Lung (tissue), 12 donors: Measurements from ENCODE around the gene GAS6. TPM values are rescaled to one million over a fixed set of nuclear protein-coding genes. Genes with fewer than 3 reads are reported as not detected.

ENCODE experiments used
- ATAC-seq: fragments of 200-7000 bp; cut with Tn5 transposase; one replicate; pipeline ENCODE4 v1.9.1; 2020; ENCODE audit warnings: moderate number of reproducible peaks; ENCODE audit not compliant: insufficient read depth, low FRiP score
- DNase-seq, 3 donors: peaks; one replicate each; pipeline ENCODE4 v3.0.0-alpha.2; 2013 to 2017
- H3K27ac ChIP-seq, 2 donors: one replicate each; pipeline ENCODE4 v1.5.1; 2013; ENCODE audit warnings: mild to moderate bottlenecking in 2 of 2, moderate library complexity in 2 of 2, control low read depth in 1 of 2, inconsistent platforms in 1 of 2, low read depth in 1 of 2, low read length in 1 of 2
- H3K27me3 ChIP-seq, 3 donors: one replicate each; pipeline ENCODE4 v1.5.1; 2013; ENCODE audit warnings: low read length in 2 of 3; ENCODE audit not compliant: control insufficient read depth in 3 of 3, insufficient read depth in 3 of 3
- H3K36me3 ChIP-seq, 4 donors: one replicate each; pipeline ENCODE4 v1.5.1; 2013; ENCODE audit warnings: low read length in 4 of 4, mild to moderate bottlenecking in 1 of 4, moderate library complexity in 1 of 4; ENCODE audit not compliant: control insufficient read depth in 4 of 4, insufficient read depth in 4 of 4
- H3K4me1 ChIP-seq, 5 donors: one replicate each; pipeline ENCODE4 v1.5.1; 2013; ENCODE audit warnings: low read length in 5 of 5, mild to moderate bottlenecking in 2 of 5, moderate library complexity in 1 of 5; ENCODE audit not compliant: control insufficient read depth in 5 of 5, insufficient read depth in 5 of 5
- H3K4me3 ChIP-seq: one replicate; pipeline ENCODE4 v1.5.1; 2013; ENCODE audit warnings: mild to moderate bottlenecking, control low read depth, moderate library complexity
- H3K9ac ChIP-seq, 2 donors: one replicate each; pipeline ENCODE4 v1.5.1; 2013; ENCODE audit warnings: low read length in 2 of 2, control low read depth in 1 of 2; ENCODE audit not compliant: insufficient read depth in 1 of 2
- H3K9me3 ChIP-seq, 4 donors: one replicate each; pipeline ENCODE4 v1.5.1; 2013; ENCODE audit warnings: low read length in 3 of 4, mild to moderate bottlenecking in 1 of 4, moderate library complexity in 1 of 4; ENCODE audit not compliant: control insufficient read depth in 4 of 4, insufficient read depth in 3 of 4
- WGBS, 2 donors: extraction: QIAGEN DNeasy Blood & Tissue Kit; methylation state at CpG; one replicate each; pipeline ENCODE4 v1.1.7; 2013; 5-methylcytosine and 5-hydroxymethylcytosine counted together
- polyA plus RNA-seq, 2 donors: library from polyadenylated mRNA; stranded (reverse); fragments of 200-250 nt; gene quantifications; one replicate each; pipeline ENCODE4 v1.2.1, GENCODE V29; 2013
- total RNA-seq, 2 donors: library from RNA; depleted of rRNA in 1 of 2; stranded (reverse); fragments of >200 nt in 1 of 2; gene quantifications; one replicate each; pipeline ENCODE4 v1.2.1, GENCODE V29; 2014 to 2021
- TF ChIP-seq, protein P1 (sequence below): IDR thresholded peaks from 2 replicates; pipeline ENCODE4 v1.5.1; 2012; ENCODE audit warnings: mild to moderate bottlenecking; ENCODE audit errors: control extremely low read depth, extremely low read depth
- donor health status: control.
- donor health status: control.
- donor health status: Bipolar disorder and iron deficiency.
- donor health status: healthy.
- donor health status: DM: yes; HTN: yes; CAD: no.

The GAS6 gene
- total and polyA plus RNA-seq, 4 donors = 61.8 to 107 (median 76.1) TPM

GRCh38 chr13:113782472-113782871, 81.4 kb downstream of the GAS6 start:
- peaks cover 0 to 2% (median 0%) of the 10 kb centered on the region in 4 donors for H3K36me3 ChIP-seq
- peak in 1 of 3 donors; percentile 1 for DNase-seq
- H3K27me3 ChIP-seq = peaks cover 0 to 2% (median 0%) of the 10 kb centered on the region in 3 donors
- no peak for ATAC-seq
- no peak overlapping the region for H3K9ac ChIP-seq
- no peak overlapping the region for H3K27ac ChIP-seq
- TF ChIP-seq, protein P1, sequence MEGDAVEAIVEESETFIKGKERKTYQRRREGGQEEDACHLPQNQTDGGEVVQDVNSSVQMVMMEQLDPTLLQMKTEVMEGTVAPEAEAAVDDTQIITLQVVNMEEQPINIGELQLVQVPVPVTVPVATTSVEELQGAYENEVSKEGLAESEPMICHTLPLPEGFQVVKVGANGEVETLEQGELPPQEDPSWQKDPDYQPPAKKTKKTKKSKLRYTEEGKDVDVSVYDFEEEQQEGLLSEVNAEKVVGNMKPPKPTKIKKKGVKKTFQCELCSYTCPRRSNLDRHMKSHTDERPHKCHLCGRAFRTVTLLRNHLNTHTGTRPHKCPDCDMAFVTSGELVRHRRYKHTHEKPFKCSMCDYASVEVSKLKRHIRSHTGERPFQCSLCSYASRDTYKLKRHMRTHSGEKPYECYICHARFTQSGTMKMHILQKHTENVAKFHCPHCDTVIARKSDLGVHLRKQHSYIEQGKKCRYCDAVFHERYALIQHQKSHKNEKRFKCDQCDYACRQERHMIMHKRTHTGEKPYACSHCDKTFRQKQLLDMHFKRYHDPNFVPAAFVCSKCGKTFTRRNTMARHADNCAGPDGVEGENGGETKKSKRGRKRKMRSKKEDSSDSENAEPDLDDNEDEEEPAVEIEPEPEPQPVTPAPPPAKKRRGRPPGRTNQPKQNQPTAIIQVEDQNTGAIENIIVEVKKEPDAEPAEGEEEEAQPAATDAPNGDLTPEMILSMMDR = no peak
- WGBS, 2 donors = 76 to 78% methylated on average over 14 of the region's 14 CpGs
- H3K4me3 ChIP-seq = no peak overlapping the region
- H3K4me1 ChIP-seq = peaks cover 0 to 3% (median 0%) of the 10 kb centered on the region in 5 donors
- H3K9me3 ChIP-seq = peaks cover 0 to 10% (median 1%) of the 10 kb centered on the region in 4 donors

DNA sequence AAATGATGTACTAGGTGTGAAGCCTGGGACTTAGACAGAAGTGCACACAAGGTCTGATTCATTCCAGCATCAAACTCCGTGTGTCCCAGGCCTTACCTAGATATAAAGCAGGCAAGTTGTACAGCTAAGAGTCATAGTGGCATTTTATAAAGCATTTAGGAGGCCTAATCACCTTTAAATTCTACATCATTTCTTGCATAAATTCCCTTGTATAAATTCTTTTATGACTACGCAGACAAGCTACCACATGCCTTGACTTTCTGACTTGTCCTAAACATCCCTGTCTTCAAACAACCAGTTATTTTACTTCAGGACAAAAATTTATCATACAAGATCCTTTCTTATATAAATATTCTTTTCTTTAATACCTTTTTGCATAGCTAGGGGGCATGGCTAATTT, 82.3 kb downstream of the GAS6 start:
- peaks cover 0 to 10% (median 1%) of the 10 kb centered on the region in 4 donors for H3K9me3 ChIP-seq
- WGBS, 2 donors = 90 to 91% methylated on average over 2 of the region's 2 CpGs
- no peak overlapping the region for H3K9ac ChIP-seq
- ATAC-seq (no peak), DNase-seq (no peak)
- peaks cover 0 to 3% (median 0%) of the 10 kb centered on the region in 5 donors for H3K4me1 ChIP-seq
- TF ChIP-seq, protein P1 = no peak
- no peak overlapping the region for H3K27ac ChIP-seq
- no peak overlapping the region for H3K4me3 ChIP-seq
- H3K36me3 ChIP-seq = peaks cover 0 to 2% (median 0%) of the 10 kb centered on the region in 4 donors
- peaks cover 0 to 2% (median 0%) of the 10 kb centered on the region in 3 donors for H3K27me3 ChIP-seq

DNA sequence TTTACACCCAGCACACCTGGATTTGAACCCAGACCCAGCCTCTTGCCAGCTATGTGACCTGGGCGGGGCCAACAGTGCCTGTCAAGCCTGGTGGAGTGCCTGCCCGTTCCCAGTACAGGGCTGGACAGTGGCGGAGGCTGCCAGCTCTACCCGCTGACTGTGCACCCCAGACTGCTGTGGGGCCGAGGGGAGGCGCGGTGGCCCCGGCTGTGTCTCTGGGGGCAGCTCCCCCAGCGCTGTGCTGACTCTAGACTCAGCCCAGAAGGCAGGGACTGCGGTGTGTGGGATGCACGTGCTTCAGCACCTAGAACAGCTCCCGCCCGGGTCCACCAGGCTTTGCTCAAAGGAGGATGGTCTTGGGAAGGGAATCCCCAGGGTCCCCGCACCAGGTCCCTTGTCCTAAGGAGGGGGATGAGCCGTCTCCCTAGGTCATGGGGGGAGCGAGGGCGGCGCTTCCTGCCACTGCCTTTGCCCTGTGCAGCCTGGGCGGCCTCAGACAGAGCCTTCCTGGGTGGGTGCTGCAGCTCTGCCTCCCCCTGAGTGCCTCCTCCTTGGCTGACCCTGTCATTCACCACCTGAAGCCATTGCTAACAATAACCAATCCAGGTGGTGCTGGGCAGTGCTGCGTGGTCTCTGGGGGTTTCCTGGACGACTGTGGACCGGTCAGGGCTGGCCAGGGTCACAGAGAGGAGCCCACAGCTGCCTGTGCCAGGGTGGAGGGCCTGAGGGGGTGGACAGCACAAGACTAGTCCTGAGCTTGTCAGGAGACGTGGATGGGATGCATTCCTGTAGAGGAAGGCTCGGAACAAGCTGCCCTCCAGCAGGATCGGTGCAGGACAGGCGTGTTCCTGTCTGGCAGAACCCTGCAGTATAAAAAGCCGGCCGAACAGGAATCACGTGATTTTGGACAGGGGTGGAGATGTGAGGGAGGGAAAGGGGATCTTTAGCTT, 86.3 kb downstream of the GAS6 start:
- TF ChIP-seq, protein P1 = no peak
- Histone ChIP-seq H3K27me3 (peaks cover 0 to 4% (median 3%) of the 10 kb centered on the region in 3 donors), H3K9me3 (peaks cover 0 to 5% (median 2%) of the 10 kb centered on the region in 4 donors), H3K4me1 (peaks cover 0 to 8% (median 0%) of the 10 kb centered on the region in 5 donors), H3K27ac (no peak overlapping the region), H3K9ac (no peak overlapping the region), H3K4me3 (no peak overlapping the region), H3K36me3 (no peaks in the 10 kb centered on the region)
- 47 to 49% methylated on average over 29 of the region's 29 CpGs for WGBS, 2 donors
- ATAC-seq (no peak), DNase-seq (peak; percentile 26 to 64 (median 58))
